Liver (tissue), 9 donors: ENCODE results near the gene SORCS2. TPM values are rescaled to one million over a fixed set of nuclear protein-coding genes. Genes with fewer than 3 reads are reported as not detected.

Experiments used
- DNase-seq: peaks from one replicate; pipeline ENCODE4 v3.0.0-alpha.2; 2017; ENCODE audit warnings: low spot score
- H3K27ac ChIP-seq, 2 donors: one replicate each; pipeline ENCODE4 v1.7.0; 2013; ENCODE audit warnings: inconsistent platforms in 2 of 2, low read length in 2 of 2, control low read depth in 1 of 2, low read depth in 1 of 2, mild to moderate bottlenecking in 1 of 2
- H3K27me3 ChIP-seq, 4 donors: one replicate each; pipeline versions ENCODE4 v1.6.1 to v1.7.0; 2013; ENCODE audit warnings: low read length in 3 of 4, inconsistent platforms in 1 of 4, mild to moderate bottlenecking in 1 of 4, moderate library complexity in 1 of 4; ENCODE audit not compliant: control insufficient read depth in 4 of 4, insufficient read depth in 4 of 4
- H3K36me3 ChIP-seq, 4 donors: one replicate each; pipeline versions ENCODE4 v1.6.1 to v1.7.0; 2013; ENCODE audit warnings: low read length in 3 of 4, mild to moderate bottlenecking in 3 of 4, low read depth in 1 of 4, moderate library complexity in 1 of 4; ENCODE audit not compliant: control insufficient read depth in 4 of 4, insufficient read depth in 3 of 4
- H3K4me1 ChIP-seq, 4 donors: one replicate each; pipeline versions ENCODE4 v1.6.1 to v1.7.0; 2013; ENCODE audit warnings: low read length in 3 of 4, mild to moderate bottlenecking in 3 of 4, moderate library complexity in 1 of 4; ENCODE audit not compliant: control insufficient read depth in 4 of 4, insufficient read depth in 4 of 4
- H3K4me3 ChIP-seq, 3 donors: one replicate each; pipeline versions ENCODE4 v1.6.1 to v1.7.0; 2013; ENCODE audit warnings: low read length in 3 of 3, control low read depth in 1 of 3, low read depth in 1 of 3, mild to moderate bottlenecking in 1 of 3
- H3K9ac ChIP-seq, 2 donors: one replicate each; pipeline ENCODE4 v1.7.0; 2013; ENCODE audit warnings: low read length in 2 of 2, mild to moderate bottlenecking in 2 of 2, moderate library complexity in 2 of 2, control low read depth in 1 of 2, low read depth in 1 of 2
- H3K9me3 ChIP-seq, 4 donors: one replicate each; pipeline versions ENCODE4 v1.6.1 to v1.7.0; 2013; ENCODE audit warnings: low read length in 3 of 4; ENCODE audit not compliant: control insufficient read depth in 4 of 4
- EGR1 ChIP-seq, 2 donors: IDR thresholded peaks; 2 replicates each; pipeline ENCODE4 v1.6.1; 2016 to 2018; ENCODE audit warnings: antibody characterized with exemption in 2 of 2, low read depth in 2 of 2
- HNF4G ChIP-seq: IDR thresholded peaks from 2 replicates; pipeline ENCODE4 v1.6.1; 2016; ENCODE audit warnings: antibody characterized with exemption
- JUND ChIP-seq, 2 donors: IDR thresholded peaks; 2 replicates each; pipeline ENCODE4 v1.6.1; 2016; ENCODE audit warnings: antibody characterized with exemption in 2 of 2
- NR2F2 ChIP-seq: IDR thresholded peaks from 2 replicates; pipeline ENCODE4 v1.6.1; 2016; ENCODE audit warnings: antibody characterized with exemption
- SP1 ChIP-seq: IDR thresholded peaks from 2 replicates; pipeline ENCODE4 v1.6.1; 2018; ENCODE audit warnings: antibody characterized with exemption, mild to moderate bottlenecking
- WGBS: extraction: QIAGEN DNeasy Blood & Tissue Kit; methylation state at CpG from one replicate; pipeline ENCODE4 v1.1.7; 2013; 5-methylcytosine and 5-hydroxymethylcytosine counted together
- polyA plus RNA-seq, 2 donors: library from polyadenylated mRNA; stranded (reverse) in 1 of 2; unstranded in 1 of 2; fragments of 200-250 nt in 1 of 2; fragments of >200 nt in 1 of 2; fragmentation: Nextera tagmentation in 1 of 2; extraction: Ambion mirVana in 1 of 2; gene quantifications; one replicate each; pipeline versions ENCODE4 v1.2.1 to v1.2.3, GENCODE V29; 2013 to 2015
- total RNA-seq, 2 donors: library from RNA; depleted of rRNA; stranded (reverse); fragments of >200 nt; gene quantifications; one replicate each; pipeline ENCODE4 v1.2.3, GENCODE V29; 2014
- TF ChIP-seq, protein P1 (sequence below): fragments of 150-350 bp; IDR thresholded peaks from 2 replicates; pipeline ENCODE4 v1.5.1; 2017; ENCODE audit warnings: improper control_type of control experiment, low read depth, low read length; ENCODE audit not compliant: missing input control
- TF ChIP-seq, protein P2 (sequence below): IDR thresholded peaks from 2 replicates; pipeline ENCODE4 v1.6.1; 2016; ENCODE audit warnings: antibody characterized with exemption, mild to moderate bottlenecking
- donor health status: healthy.
- donor health status: healthy.
- donor health status: healthy.
- donor health status: healthy.
- donor health status: healthy.

Gene SORCS2
- total and polyA plus RNA-seq, 4 donors: 0.10 to 1.4 (median 0.92) TPM

DNA sequence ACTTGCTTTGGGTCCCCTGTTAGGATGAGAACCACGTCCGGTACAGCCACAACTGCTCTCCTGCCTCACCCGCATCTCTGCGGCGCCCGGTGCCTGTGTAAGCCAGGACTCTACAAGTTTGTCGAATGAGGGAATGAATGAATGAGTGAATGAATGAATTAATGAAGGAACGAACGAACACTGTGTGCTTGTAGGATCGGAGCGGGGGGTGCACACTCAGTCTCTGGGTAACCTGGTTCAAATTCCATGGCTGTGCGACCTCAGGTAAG is 443.8 kb downstream of the SORCS2 start (continued):
- TF ChIP-seq SP1 (no peak), NR2F2 (no peak)

DNA sequence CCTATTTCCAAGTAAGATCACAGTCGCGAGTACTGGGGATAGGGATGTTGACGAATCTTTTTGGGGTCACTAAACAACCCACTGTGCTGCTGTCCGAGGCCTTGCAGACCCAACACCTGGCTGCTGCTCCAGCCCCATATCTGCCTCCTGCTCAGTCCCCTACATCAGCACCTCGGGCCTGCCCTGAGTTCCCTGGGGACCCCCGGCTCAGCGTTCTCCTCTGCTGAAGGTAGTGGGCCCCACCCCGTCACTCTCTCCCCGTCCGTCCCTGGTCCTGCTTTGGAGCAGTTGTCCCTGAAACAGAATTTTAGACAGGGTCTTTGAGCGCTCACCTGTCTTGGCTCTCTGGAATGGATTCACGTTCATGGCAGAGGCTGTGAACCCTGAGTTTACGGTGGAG is 444.8 kb downstream of the SORCS2 start:
- Histone ChIP-seq H3K27ac (no peak overlapping the region), H3K4me1 (peaks cover 3 to 11% (median 6%) of the 10 kb centered on the region in 4 donors), H3K9ac (no peak overlapping the region), H3K36me3 (no peaks in the 10 kb centered on the region), H3K9me3 (no peaks in the 10 kb centered on the region), H3K27me3 (peaks cover 0 to 3% (median 0%) of the 10 kb centered on the region in 4 donors), H3K4me3 (no peak overlapping the region)
- no peak for DNase-seq
- TF ChIP-seq EGR1 (IDR thresholded peaks at IDR 0.05; ENCODE audit: low read depth in 2 of 2) (no peak), JUND (IDR thresholded peaks at IDR 0.05) (no peak), HNF4G (no peak)
- TF ChIP-seq, protein P1, sequence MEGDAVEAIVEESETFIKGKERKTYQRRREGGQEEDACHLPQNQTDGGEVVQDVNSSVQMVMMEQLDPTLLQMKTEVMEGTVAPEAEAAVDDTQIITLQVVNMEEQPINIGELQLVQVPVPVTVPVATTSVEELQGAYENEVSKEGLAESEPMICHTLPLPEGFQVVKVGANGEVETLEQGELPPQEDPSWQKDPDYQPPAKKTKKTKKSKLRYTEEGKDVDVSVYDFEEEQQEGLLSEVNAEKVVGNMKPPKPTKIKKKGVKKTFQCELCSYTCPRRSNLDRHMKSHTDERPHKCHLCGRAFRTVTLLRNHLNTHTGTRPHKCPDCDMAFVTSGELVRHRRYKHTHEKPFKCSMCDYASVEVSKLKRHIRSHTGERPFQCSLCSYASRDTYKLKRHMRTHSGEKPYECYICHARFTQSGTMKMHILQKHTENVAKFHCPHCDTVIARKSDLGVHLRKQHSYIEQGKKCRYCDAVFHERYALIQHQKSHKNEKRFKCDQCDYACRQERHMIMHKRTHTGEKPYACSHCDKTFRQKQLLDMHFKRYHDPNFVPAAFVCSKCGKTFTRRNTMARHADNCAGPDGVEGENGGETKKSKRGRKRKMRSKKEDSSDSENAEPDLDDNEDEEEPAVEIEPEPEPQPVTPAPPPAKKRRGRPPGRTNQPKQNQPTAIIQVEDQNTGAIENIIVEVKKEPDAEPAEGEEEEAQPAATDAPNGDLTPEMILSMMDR: no peak
- TF ChIP-seq, protein P2, sequence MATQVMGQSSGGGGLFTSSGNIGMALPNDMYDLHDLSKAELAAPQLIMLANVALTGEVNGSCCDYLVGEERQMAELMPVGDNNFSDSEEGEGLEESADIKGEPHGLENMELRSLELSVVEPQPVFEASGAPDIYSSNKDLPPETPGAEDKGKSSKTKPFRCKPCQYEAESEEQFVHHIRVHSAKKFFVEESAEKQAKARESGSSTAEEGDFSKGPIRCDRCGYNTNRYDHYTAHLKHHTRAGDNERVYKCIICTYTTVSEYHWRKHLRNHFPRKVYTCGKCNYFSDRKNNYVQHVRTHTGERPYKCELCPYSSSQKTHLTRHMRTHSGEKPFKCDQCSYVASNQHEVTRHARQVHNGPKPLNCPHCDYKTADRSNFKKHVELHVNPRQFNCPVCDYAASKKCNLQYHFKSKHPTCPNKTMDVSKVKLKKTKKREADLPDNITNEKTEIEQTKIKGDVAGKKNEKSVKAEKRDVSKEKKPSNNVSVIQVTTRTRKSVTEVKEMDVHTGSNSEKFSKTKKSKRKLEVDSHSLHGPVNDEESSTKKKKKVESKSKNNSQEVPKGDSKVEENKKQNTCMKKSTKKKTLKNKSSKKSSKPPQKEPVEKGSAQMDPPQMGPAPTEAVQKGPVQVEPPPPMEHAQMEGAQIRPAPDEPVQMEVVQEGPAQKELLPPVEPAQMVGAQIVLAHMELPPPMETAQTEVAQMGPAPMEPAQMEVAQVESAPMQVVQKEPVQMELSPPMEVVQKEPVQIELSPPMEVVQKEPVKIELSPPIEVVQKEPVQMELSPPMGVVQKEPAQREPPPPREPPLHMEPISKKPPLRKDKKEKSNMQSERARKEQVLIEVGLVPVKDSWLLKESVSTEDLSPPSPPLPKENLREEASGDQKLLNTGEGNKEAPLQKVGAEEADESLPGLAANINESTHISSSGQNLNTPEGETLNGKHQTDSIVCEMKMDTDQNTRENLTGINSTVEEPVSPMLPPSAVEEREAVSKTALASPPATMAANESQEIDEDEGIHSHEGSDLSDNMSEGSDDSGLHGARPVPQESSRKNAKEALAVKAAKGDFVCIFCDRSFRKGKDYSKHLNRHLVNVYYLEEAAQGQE: no peak
- 97% methylated on average over 13 of the region's 13 CpGs for WGBS

DNA sequence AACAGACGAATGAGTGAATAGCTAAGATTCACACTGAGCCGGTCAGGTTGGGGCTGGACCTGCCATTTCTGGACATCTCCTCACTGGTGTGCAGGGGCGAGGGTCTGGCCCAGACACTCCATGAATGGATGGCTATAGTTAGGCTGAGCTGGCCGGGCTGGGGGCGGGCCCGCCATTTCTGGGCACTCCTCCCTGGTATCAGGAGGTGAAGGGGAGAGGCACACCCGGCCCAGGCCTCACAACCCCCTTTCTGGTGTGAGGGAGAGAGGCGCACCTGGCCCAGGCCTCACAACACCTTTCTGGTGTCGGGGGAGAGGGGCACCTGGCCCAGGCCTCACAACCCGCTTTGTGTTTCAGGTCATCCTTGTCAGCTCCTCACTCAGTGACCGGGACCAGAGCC is 445.6 kb downstream of the SORCS2 start:
- Histone ChIP-seq H3K36me3 (no peaks in the 10 kb centered on the region), H3K27me3 (peaks cover 0 to 3% (median 0%) of the 10 kb centered on the region in 4 donors), H3K9ac (no peak overlapping the region), H3K9me3 (no peaks in the 10 kb centered on the region), H3K4me3 (no peak overlapping the region), H3K4me1 (peaks cover 3 to 11% (median 6%) of the 10 kb centered on the region in 4 donors), H3K27ac (no peak overlapping the region)
- TF ChIP-seq, protein P1: no peak
- TF ChIP-seq, protein P2: no peak
- TF ChIP-seq NR2F2 (no peak), EGR1 (IDR thresholded peaks at IDR 0.05; ENCODE audit: low read depth in 2 of 2) (no peak), SP1 (no peak)
- WGBS: 93% methylated on average over 11 of the region's 11 CpGs
- no peak for DNase-seq
